Measurements from ENCODE around the gene LTK. TPM values are rescaled to one million over a fixed set of nuclear protein-coding genes. Genes with fewer than 3 reads are reported as not detected.

Gene LTK
- total RNA-seq, 1 experiment from 2014 or later, result not detected

DNA sequence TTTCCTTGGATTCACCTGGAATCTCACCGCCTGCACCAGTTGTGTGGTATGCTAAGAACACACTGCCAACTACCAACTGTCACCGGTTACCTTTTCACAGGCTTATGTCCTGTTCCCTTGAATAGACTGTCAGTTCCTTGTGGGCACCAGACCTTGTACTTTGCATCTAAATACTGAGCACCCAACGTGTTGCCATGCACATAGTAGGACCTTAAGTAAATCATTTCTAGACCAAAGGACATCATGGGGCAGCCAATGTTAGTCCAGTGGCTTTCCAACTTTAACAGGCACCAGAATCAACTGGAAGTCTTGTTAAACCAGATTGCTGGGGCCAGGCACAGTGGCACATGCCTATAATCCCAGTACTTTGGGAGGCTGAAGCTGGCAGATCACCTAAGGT is 31.6 kb upstream of the LTK start:
- H3K9me3 ChIP-seq (ENCODE audit: control insufficient read depth, insufficient read depth, low read depth, low read length), result no peaks in the 10 kb centered on the region
- ATAC-seq, result no peak
- POLR2A ChIA-PET, result no interaction called here
- peaks cover 5% of the 10 kb centered on the region; the same call in 1 of the 2 replicates for H3K36me3 ChIP-seq (ENCODE audit: control insufficient read depth, insufficient read depth, low read length)
- no peak for DNase-seq (ENCODE audit: low read depth, low spot score)
- intact Hi-C loops (cut with micrococcal nuclease; ENCODE audit: unreplicated experiment) (no loop called here), in situ Hi-C loops (cut with HindIII; ENCODE audit: low pct_unique_long_range_greater_than_20kb, low sequenced_read_pairs) (no loop called here)
- no TSS peak for BruUV-seq (replicated peaks)
- TF ChIP-seq, protein P1, sequence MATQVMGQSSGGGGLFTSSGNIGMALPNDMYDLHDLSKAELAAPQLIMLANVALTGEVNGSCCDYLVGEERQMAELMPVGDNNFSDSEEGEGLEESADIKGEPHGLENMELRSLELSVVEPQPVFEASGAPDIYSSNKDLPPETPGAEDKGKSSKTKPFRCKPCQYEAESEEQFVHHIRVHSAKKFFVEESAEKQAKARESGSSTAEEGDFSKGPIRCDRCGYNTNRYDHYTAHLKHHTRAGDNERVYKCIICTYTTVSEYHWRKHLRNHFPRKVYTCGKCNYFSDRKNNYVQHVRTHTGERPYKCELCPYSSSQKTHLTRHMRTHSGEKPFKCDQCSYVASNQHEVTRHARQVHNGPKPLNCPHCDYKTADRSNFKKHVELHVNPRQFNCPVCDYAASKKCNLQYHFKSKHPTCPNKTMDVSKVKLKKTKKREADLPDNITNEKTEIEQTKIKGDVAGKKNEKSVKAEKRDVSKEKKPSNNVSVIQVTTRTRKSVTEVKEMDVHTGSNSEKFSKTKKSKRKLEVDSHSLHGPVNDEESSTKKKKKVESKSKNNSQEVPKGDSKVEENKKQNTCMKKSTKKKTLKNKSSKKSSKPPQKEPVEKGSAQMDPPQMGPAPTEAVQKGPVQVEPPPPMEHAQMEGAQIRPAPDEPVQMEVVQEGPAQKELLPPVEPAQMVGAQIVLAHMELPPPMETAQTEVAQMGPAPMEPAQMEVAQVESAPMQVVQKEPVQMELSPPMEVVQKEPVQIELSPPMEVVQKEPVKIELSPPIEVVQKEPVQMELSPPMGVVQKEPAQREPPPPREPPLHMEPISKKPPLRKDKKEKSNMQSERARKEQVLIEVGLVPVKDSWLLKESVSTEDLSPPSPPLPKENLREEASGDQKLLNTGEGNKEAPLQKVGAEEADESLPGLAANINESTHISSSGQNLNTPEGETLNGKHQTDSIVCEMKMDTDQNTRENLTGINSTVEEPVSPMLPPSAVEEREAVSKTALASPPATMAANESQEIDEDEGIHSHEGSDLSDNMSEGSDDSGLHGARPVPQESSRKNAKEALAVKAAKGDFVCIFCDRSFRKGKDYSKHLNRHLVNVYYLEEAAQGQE (IDR thresholded peaks at IDR 0.05; ENCODE audit: insufficient read depth in 1 of 2, low read depth in 2 of 2, low read length in 1 of 2), result no peak
- no peak for TF ChIP-seq POLR2AphosphoS5 (IDR thresholded peaks at IDR 0.05; ENCODE audit: low read depth, low read length)
- TF ChIP-seq, protein P2, sequence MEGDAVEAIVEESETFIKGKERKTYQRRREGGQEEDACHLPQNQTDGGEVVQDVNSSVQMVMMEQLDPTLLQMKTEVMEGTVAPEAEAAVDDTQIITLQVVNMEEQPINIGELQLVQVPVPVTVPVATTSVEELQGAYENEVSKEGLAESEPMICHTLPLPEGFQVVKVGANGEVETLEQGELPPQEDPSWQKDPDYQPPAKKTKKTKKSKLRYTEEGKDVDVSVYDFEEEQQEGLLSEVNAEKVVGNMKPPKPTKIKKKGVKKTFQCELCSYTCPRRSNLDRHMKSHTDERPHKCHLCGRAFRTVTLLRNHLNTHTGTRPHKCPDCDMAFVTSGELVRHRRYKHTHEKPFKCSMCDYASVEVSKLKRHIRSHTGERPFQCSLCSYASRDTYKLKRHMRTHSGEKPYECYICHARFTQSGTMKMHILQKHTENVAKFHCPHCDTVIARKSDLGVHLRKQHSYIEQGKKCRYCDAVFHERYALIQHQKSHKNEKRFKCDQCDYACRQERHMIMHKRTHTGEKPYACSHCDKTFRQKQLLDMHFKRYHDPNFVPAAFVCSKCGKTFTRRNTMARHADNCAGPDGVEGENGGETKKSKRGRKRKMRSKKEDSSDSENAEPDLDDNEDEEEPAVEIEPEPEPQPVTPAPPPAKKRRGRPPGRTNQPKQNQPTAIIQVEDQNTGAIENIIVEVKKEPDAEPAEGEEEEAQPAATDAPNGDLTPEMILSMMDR (IDR thresholded peaks at IDR 0.05), result no peak
- no peak for TF ChIP-seq TCF7L2 (IDR thresholded peaks at IDR 0.05; ENCODE audit: low read depth, low read length)
- no peak for TF ChIP-seq SIN3A (IDR thresholded peaks at IDR 0.05; ENCODE audit: borderline replicate concordance, insufficient read depth, low read depth, low read length)
- peaks cover 12% of the 10 kb centered on the region for H3K4me1 ChIP-seq (ENCODE audit: control insufficient read depth, insufficient read depth, low read length)
- no peak overlapping the region; the same call in 1 of the 2 replicates for H3K27ac ChIP-seq (ENCODE audit: low read length)
- H3K27me3 ChIP-seq (ENCODE audit: control insufficient read depth, insufficient read depth, low read length), result no peaks in the 10 kb centered on the region
- H3K4me3 ChIP-seq (ENCODE audit: low read depth in 2 of 2, low read length in 2 of 2), result no peak overlapping the region
- CTCF ChIA-PET, result no interaction called here

DNA sequence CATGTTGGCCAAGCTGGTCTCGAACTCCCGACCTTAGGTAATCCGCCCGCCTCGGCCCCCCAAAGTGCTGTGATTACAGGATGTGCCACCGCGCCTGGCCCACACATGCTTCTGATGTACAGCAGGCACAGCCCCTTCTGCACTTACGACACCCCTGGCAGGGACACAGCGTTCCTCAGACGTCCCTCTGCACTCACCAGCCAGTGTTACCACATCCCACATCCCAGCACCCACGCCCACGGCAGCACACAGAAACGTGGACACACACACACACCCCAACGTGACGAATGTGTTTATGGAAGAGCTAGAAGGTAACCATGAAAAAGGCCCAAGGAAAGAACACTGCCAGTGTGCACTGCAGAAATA is 31.0 kb upstream of the LTK start:
- no peak for TF ChIP-seq POLR2AphosphoS5 (IDR thresholded peaks at IDR 0.05; ENCODE audit: low read depth, low read length)
- TF ChIP-seq, protein P1 (IDR thresholded peaks at IDR 0.05; ENCODE audit: insufficient read depth in 1 of 2, low read depth in 2 of 2, low read length in 1 of 2), result no peak
- Histone ChIP-seq H3K36me3 (ENCODE audit: control insufficient read depth, insufficient read depth, low read length) (peaks cover 5% of the 10 kb centered on the region; the same call in 1 of the 2 replicates), H3K4me1 (ENCODE audit: control insufficient read depth, insufficient read depth, low read length) (peaks cover 12% of the 10 kb centered on the region), H3K27me3 (ENCODE audit: control insufficient read depth, insufficient read depth, low read length) (no peaks in the 10 kb centered on the region), H3K9me3 (ENCODE audit: control insufficient read depth, insufficient read depth, low read depth, low read length) (no peaks in the 10 kb centered on the region), H3K4me3 (ENCODE audit: low read depth in 2 of 2, low read length in 2 of 2) (peak overlapping the region; percentile 92 to 99), H3K27ac (ENCODE audit: low read length) (peak overlapping the region; percentile 93)
- ATAC-seq (peak; percentile 32; the same call in 1 of the 2 replicates), DNase-seq (ENCODE audit: low read depth, low spot score) (no peak)
- intact Hi-C loops (cut with micrococcal nuclease; ENCODE audit: unreplicated experiment) (no loop called here), in situ Hi-C loops (cut with HindIII; ENCODE audit: low pct_unique_long_range_greater_than_20kb, low sequenced_read_pairs) (no loop called here)
- no TSS peak for BruUV-seq (replicated peaks)
- CTCF ChIA-PET, result interaction anchor here (0.7 kb wide), 1 partner anchor 28 kb away, joined by 6 read pairs; no protein-coding TSS in a partner anchor
- POLR2A ChIA-PET, result no interaction called here
